Measurements from ENCODE around the gene MAP7.
"Not testable (repeated sequence)": the region's sequence is repeated elsewhere in the genome, so short reads cannot be mapped to it uniquely, and the experiment has no call there.

Gene MAP7

GRCh38 chr6:136465766-136466303 lies 84.4 kb downstream of the MAP7 start:
- DNase-seq, result no peak

- no peak for DNase-seq
Measured at GRCh38 chr6:136464874-136465273, 85.3 kb downstream of the MAP7 start.

- no peak for DNase-seq
Measured at GRCh38 chr6:136464148-136464547, 86.1 kb downstream of the MAP7 start.

GRCh38 chr6:136463743-136464142 lies 86.5 kb downstream of the MAP7 start:
- no peak for DNase-seq

- DNase-seq, result no peak
Measured at GRCh38 chr6:136446579-136447187, 103.5 kb downstream of the MAP7 start.

GRCh38 chr6:136446145-136446544 lies 104.1 kb downstream of the MAP7 start:
- DNase-seq, result no peak

GRCh38 chr6:136445063-136445462 lies 105.2 kb downstream of the MAP7 start:
- no peak for DNase-seq

GRCh38 chr6:136440203-136440602 lies 110.0 kb downstream of the MAP7 start:
- DNase-seq, result no peak

- no peak for DNase-seq
Measured at GRCh38 chr6:136439514-136440190, 110.6 kb downstream of the MAP7 start.

- no peak for DNase-seq
Measured at GRCh38 chr6:136438441-136438840, 111.8 kb downstream of the MAP7 start.

GRCh38 chr6:136437246-136437645 lies 113.0 kb downstream of the MAP7 start:
- no peak for DNase-seq

GRCh38 chr6:136435101-136435500 lies 115.1 kb downstream of the MAP7 start:
- DNase-seq, result no peak

- not testable (repeated sequence) for DNase-seq
Measured at GRCh38 chr6:136431306-136431705, 118.9 kb downstream of the MAP7 start.

- DNase-seq, result no peak
Measured at GRCh38 chr6:136429264-136430065, 120.8 kb downstream of the MAP7 start.

GRCh38 chr6:136427378-136427717 lies 122.9 kb downstream of the MAP7 start:
- DNase-seq, result no peak

- no peak for DNase-seq
Measured at GRCh38 chr6:136426627-136427377, 123.4 kb downstream of the MAP7 start.

- no peak for DNase-seq
Measured at GRCh38 chr6:136425793-136426192, 124.4 kb downstream of the MAP7 start.

- no peak for DNase-seq
Measured at GRCh38 chr6:136424901-136425300, 125.3 kb downstream of the MAP7 start.

- no peak for DNase-seq
Measured at GRCh38 chr6:136424450-136424849, 125.8 kb downstream of the MAP7 start.

GRCh38 chr6:136421537-136422158 lies 128.6 kb downstream of the MAP7 start:
- DNase-seq, result no peak

GRCh38 chr6:136420853-136421252 lies 129.4 kb downstream of the MAP7 start:
- no peak for DNase-seq

GRCh38 chr6:136415351-136416007 lies 134.7 kb downstream of the MAP7 start:
- DNase-seq, result no peak

Data from DMS153 (cell line).